SU-DHL-6 (cell line): Measurements from ENCODE around the gene AGRN.

Source experiments
- H2AFZ ChIP-seq: fragments of 200-600 bp; sonication (generic); 2 replicates; pipeline ENCODE4 v1.6.1; 2014; ENCODE audit warnings: low read depth, mild to moderate bottlenecking, moderate library complexity, mixed read lengths, antibody characterized with exemption, low read length; ENCODE audit not compliant: severe bottlenecking
- H3F3A ChIP-seq: fragments of 200-600 bp; shearing (Covaris generic); 2 replicates; pipeline ENCODE4 v1.6.0; 2016; ENCODE audit warnings: antibody characterized with exemption, mild to moderate bottlenecking; ENCODE audit not compliant: insufficient read depth
- H3K27ac ChIP-seq: fragments of 200-600 bp; sonication (generic); 2 replicates; pipeline ENCODE4 v1.5.1; 2016; ENCODE audit warnings: low read depth, mild to moderate bottlenecking, low read length, moderate library complexity, mixed read lengths
- H3K27me3 ChIP-seq: fragments of 200-600 bp; sonication (generic), shearing (Covaris generic); 2 replicates; pipeline ENCODE4 v1.6.0; 2014; ENCODE audit warnings: mild to moderate bottlenecking, low read length
- H3K36me3 ChIP-seq: fragments of 200-600 bp; sonication (generic); 2 replicates; pipeline ENCODE4 v1.6.1; 2014; ENCODE audit warnings: mild to moderate bottlenecking, low read length, mixed read lengths
- H3K4me2 ChIP-seq: fragments of 300-600, 200-600 bp; shearing (Covaris generic), sonication (generic); 2 replicates; pipeline ENCODE4 v1.6.0; 2014; ENCODE audit warnings: low read length, low read depth, mild to moderate bottlenecking; ENCODE audit not compliant: poor library complexity, severe bottlenecking
- H3K4me3 ChIP-seq: fragments of 200-600 bp; sonication (generic); 2 replicates; pipeline ENCODE4 v1.5.1; 2014; ENCODE audit warnings: antibody characterized with exemption, low read length, mild to moderate bottlenecking, mixed read lengths; ENCODE audit not compliant: insufficient read depth, poor library complexity, severe bottlenecking
- H3K79me2 ChIP-seq: fragments of 200-600 bp; sonication (generic); 2 replicates; pipeline ENCODE4 v1.6.1; 2014; ENCODE audit warnings: mild to moderate bottlenecking, low read length, moderate library complexity; ENCODE audit not compliant: insufficient read depth
- H3K9ac ChIP-seq: fragments of 200-600 bp; sonication (generic); 2 replicates; pipeline ENCODE4 v1.7.0; 2014; ENCODE audit warnings: mild to moderate bottlenecking, low read length
- H3K9me2 ChIP-seq: fragments of 200-600 bp; sonication (generic); replicated peaks from 2 replicates; pipeline ENCODE4 v1.6.1; 2014; ENCODE audit warnings: low read length; ENCODE audit not compliant: insufficient read depth
- H3K9me3 ChIP-seq: fragments of 200-600 bp; sonication (generic); 2 replicates; pipeline ENCODE4 v1.6.1; 2014; ENCODE audit warnings: low read length, mixed read lengths; ENCODE audit not compliant: insufficient read depth
- H4K20me1 ChIP-seq: fragments of 200-600 bp; sonication (generic); 2 replicates; pipeline ENCODE4 v1.6.1; 2014; ENCODE audit warnings: low read depth, mild to moderate bottlenecking, antibody characterized with exemption, low read length, moderate library complexity, mixed read lengths
- EZH2phosphoT487 ChIP-seq: fragments of 200-600 bp; sonication (generic), shearing (Covaris generic); conservative IDR thresholded peaks from 2 replicates; pipeline ENCODE4 v1.6.1; 2018; ENCODE audit warnings: mild to moderate bottlenecking, antibody characterized with exemption, low read length, moderate library complexity, mixed read lengths
- TF ChIP-seq, protein P1 (sequence below): fragments of 200-600 bp; sonication (generic); IDR thresholded peaks from one replicate; pipeline ENCODE4 v1.5.1; 2017; ENCODE audit warnings: antibody characterized with exemption, mild to moderate bottlenecking, low read length, moderate library complexity; ENCODE audit not compliant: insufficient read depth, poor library complexity, severe bottlenecking

AGRN gene

DNA sequence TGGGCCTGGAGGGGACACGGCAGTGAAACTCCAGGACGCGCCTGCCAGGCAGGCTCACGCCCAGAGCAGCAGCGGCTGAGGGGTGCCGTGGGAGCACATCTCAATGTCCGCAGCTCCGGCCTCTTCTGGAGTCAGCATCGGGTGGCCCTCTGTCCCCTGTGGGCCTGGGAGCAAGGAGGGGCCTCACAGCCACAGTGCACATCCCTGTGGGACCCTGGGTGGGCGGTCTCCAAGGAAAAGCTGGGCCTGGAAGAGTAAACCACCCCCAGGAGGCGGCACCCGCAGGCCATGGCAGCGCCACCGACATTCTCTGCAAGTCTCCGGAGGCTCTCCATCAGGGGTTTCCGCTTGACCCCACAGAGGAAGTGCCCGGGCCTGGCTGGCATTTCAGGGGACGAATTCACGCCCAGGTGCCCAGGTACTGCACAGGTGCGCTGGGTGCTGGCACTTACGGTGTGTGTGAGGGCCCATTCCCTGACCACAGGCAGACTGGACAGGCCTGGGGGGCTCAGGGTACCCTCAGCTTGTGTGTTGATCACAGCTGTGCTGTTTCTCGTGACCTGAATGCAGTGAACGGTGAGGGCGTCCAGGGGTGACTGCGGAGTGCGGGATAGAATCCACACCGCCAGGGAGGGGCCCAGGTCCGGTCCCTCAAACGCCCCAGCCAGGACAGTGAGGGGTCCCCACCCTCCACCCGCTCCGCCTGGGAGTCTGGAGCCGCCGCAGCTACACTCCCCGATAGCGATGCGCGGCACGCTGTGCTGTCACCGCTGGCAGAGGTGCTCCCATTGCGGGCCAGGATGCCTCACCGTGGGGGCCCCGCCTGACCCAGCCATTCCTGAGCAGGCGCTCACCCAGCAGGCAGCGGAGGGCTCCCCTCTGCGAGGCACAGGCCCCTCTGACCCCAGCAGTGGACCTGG lies 70.8 kb downstream of the AGRN start:
- no peaks in the 10 kb centered on the region for H4K20me1 ChIP-seq
- no peaks in the 10 kb centered on the region for H3K36me3 ChIP-seq
- H3K9me2 ChIP-seq, result no peaks in the 10 kb centered on the region
- H3F3A ChIP-seq, result no peaks in the 10 kb centered on the region
- no peak overlapping the region for H3K4me2 ChIP-seq
- no peaks in the 10 kb centered on the region for H3K27me3 ChIP-seq
- no peak overlapping the region for H3K9ac ChIP-seq
- H2AFZ ChIP-seq, result no peak overlapping the region
- no peak for TF ChIP-seq EZH2phosphoT487
- TF ChIP-seq, protein P1, sequence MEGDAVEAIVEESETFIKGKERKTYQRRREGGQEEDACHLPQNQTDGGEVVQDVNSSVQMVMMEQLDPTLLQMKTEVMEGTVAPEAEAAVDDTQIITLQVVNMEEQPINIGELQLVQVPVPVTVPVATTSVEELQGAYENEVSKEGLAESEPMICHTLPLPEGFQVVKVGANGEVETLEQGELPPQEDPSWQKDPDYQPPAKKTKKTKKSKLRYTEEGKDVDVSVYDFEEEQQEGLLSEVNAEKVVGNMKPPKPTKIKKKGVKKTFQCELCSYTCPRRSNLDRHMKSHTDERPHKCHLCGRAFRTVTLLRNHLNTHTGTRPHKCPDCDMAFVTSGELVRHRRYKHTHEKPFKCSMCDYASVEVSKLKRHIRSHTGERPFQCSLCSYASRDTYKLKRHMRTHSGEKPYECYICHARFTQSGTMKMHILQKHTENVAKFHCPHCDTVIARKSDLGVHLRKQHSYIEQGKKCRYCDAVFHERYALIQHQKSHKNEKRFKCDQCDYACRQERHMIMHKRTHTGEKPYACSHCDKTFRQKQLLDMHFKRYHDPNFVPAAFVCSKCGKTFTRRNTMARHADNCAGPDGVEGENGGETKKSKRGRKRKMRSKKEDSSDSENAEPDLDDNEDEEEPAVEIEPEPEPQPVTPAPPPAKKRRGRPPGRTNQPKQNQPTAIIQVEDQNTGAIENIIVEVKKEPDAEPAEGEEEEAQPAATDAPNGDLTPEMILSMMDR, result no peak
- no peak overlapping the region for H3K4me3 ChIP-seq
- no peaks in the 10 kb centered on the region for H3K79me2 ChIP-seq
- H3K27ac ChIP-seq, result no peak overlapping the region
- H3K9me3 ChIP-seq, result no peaks in the 10 kb centered on the region

DNA sequence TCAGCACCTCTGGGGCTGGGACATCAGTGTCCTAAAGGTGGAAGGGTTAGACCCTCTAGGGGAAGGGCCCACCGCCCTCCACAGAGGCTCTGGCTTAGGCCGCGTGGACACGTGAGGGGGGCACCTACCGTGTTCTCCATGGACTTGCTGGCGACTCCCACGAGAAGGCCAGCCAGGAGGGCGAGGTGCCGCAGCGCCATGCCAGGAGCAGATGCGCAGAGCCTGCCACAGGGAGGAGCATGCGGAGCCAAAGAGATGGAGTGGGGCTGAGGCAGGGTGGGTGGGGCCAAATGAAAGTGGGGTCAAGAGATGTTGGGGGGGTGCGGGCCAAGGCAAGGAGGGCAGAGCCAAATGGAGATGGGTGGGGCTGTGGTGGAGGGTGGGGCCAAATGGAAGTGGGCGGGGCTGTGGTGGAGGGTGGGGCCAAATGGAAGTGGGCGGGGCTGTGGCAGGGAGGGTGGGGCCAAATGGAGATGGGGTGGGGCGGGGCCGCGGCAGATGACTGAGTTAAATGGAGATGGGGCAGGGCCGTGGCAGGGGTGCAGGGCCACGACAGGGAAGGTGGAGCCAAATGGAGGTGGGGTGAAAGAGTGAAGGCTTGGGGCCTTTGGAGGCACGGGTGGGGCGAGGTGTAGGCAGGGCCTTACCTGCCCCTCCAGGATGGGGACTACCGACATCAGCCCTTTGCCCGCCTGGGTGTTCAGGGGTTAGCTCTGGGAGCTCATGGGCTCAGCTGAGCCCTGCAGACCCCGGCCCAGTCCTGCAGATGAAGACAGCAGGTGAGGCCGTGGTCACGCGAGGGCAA lies 71.6 kb downstream of the AGRN start:
- Histone ChIP-seq H3K4me3 (no peak overlapping the region), H3F3A (no peaks in the 10 kb centered on the region), H4K20me1 (no peaks in the 10 kb centered on the region), H3K9me2 (no peaks in the 10 kb centered on the region), H3K36me3 (no peaks in the 10 kb centered on the region), H3K79me2 (no peaks in the 10 kb centered on the region), H3K27me3 (no peaks in the 10 kb centered on the region), H3K9me3 (no peaks in the 10 kb centered on the region), H3K27ac (no peak overlapping the region), H3K9ac (no peak overlapping the region), H2AFZ (no peak overlapping the region), H3K4me2 (no peak overlapping the region)
- TF ChIP-seq, protein P1, result no peak
- TF ChIP-seq EZH2phosphoT487, result no peak

DNA sequence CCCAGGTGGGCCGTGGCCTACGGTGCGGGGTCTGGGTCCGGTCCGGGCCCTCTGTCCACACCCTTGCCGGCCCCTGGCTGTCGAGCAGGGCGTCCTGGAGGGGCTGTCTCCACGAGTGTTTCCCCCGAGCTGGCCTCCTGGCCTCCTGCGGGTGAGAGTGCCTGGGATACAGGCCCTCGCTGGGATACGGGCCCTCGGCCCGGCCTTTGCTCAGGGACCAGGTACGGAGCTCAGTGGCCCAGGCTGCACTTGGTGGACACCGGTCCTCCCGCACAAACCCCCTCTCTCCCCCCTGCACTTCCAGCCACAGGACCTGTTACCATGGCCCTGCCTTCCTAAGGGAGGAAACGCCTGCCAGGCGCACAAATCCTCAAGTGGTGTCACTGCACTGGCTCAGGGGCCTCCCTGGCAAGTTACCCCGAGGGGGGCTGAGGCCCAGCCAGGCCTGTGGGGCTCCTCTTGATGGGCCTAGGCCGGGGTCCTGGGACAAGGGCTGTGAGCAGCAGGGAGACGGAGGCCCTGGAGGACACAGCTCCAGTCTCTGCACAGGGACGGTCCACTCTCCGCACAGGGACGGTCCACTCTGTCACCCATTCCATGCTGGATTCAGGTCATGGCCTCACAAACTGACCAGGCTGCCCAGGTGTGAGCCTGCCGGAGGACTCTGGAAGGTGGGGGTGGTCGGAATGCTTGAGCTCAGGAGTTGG lies 72.4 kb downstream of the AGRN start:
- Histone ChIP-seq H3K9me2 (no peaks in the 10 kb centered on the region), H4K20me1 (no peaks in the 10 kb centered on the region), H3K27me3 (no peaks in the 10 kb centered on the region), H3K9ac (no peak overlapping the region), H2AFZ (no peak overlapping the region), H3F3A (no peaks in the 10 kb centered on the region), H3K79me2 (no peaks in the 10 kb centered on the region), H3K9me3 (no peaks in the 10 kb centered on the region), H3K4me2 (no peak overlapping the region), H3K36me3 (no peaks in the 10 kb centered on the region), H3K27ac (no peak overlapping the region), H3K4me3 (no peak overlapping the region)
- no peak for TF ChIP-seq EZH2phosphoT487
- TF ChIP-seq, protein P1, result no peak
